SK-N-SH treated with all-trans-retinoic acid at 6 μM for 48 hours (cell line): Measurements from ENCODE around the gene C3orf70.

Source experiments
- ATAC-seq: fragments of 200-7000 bp; cut with Tn5 transposase; 3 replicates; pipeline ENCODE4 v1.9.1; 2020; ENCODE audit warnings: mild to moderate bottlenecking, moderate library complexity
- ARNTL ChIP-seq: fragments of 450-650 bp; formaldehyde crosslinking; IDR thresholded peaks from 2 replicates; pipeline ENCODE4 v1.5.0; 2020; ENCODE audit warnings: low read depth, mild to moderate bottlenecking, moderate library complexity, borderline replicate concordance
- BACH2 ChIP-seq: fragments of 250-450 bp; sonication (Bioruptor Pico); IDR thresholded peaks from 2 replicates; pipeline ENCODE4 v1.9.0; 2021; ENCODE audit warnings: mild to moderate bottlenecking, borderline replicate concordance
- CSDC2 ChIP-seq: fragments of 250-450 bp; sonication (Bioruptor Pico); IDR thresholded peaks from 2 replicates; pipeline ENCODE4 v1.5.0; 2020; ENCODE audit warnings: mild to moderate bottlenecking, moderate library complexity
- GLIS3 ChIP-seq: fragments of 250-450 bp; sonication (Bioruptor Pico); IDR thresholded peaks from 2 replicates; pipeline ENCODE4 v1.5.0; 2020; ENCODE audit warnings: mild to moderate bottlenecking, moderate library complexity
- ISL1 ChIP-seq: fragments of 250-450 bp; sonication (Bioruptor Pico); IDR thresholded peaks from 2 replicates; pipeline ENCODE4 v2.1.2; 2022; ENCODE audit warnings: mild to moderate bottlenecking, moderate library complexity
- OSR1 ChIP-seq: fragments of 250-450 bp; sonication (Bioruptor Pico); IDR thresholded peaks from 2 replicates; pipeline ENCODE4 v1.8.0; 2022; ENCODE audit warnings: moderate library complexity, mild to moderate bottlenecking, inconsistent platforms
- PPARA ChIP-seq: fragments of 250-450 bp; sonication (Bioruptor Pico); IDR thresholded peaks from 2 replicates; pipeline ENCODE4 v1.5.0; 2020; ENCODE audit warnings: mild to moderate bottlenecking, borderline replicate concordance
- RARB ChIP-seq: fragments of 250-450 bp; sonication (Bioruptor Pico); IDR thresholded peaks from 2 replicates; pipeline ENCODE4 v1.8.0; 2021; ENCODE audit warnings: mild to moderate bottlenecking, moderate library complexity
- TCF4 ChIP-seq: fragments of 250-450 bp; sonication (Bioruptor Pico); IDR thresholded peaks from 2 replicates; pipeline ENCODE4 v1.8.0; 2021; ENCODE audit warnings: mild to moderate bottlenecking, moderate library complexity, borderline replicate concordance
- TOX ChIP-seq: fragments of 250-450 bp; sonication (Bioruptor Pico); IDR thresholded peaks from 2 replicates; pipeline ENCODE4 v1.8.0; 2021; ENCODE audit warnings: mild to moderate bottlenecking, moderate library complexity, borderline replicate concordance
- ZC3H10 ChIP-seq: fragments of 250-450 bp; sonication (Bioruptor Pico); IDR thresholded peaks from 2 replicates; pipeline ENCODE4 v1.5.1; 2021; ENCODE audit warnings: mild to moderate bottlenecking, moderate library complexity
- ZFP3 ChIP-seq: fragments of 250-450 bp; sonication (Bioruptor Pico); IDR thresholded peaks from 2 replicates; pipeline ENCODE4 v1.5.0; 2020; ENCODE audit warnings: mild to moderate bottlenecking, moderate library complexity
- ZFP30 ChIP-seq: fragments of 450-650 bp; formaldehyde crosslinking; IDR thresholded peaks from 2 replicates; pipeline ENCODE4 v1.5.0; 2022; ENCODE audit warnings: mild to moderate bottlenecking, moderate library complexity
- ZNF565 ChIP-seq: fragments of 450-650 bp; formaldehyde crosslinking; conservative IDR thresholded peaks from 2 replicates; pipeline ENCODE4 v1.5.0; 2020; ENCODE audit warnings: low read depth, mild to moderate bottlenecking, moderate library complexity
- ZNF70 ChIP-seq: fragments of 450-650 bp; formaldehyde crosslinking; IDR thresholded peaks from 2 replicates; pipeline ENCODE4 v1.5.0; 2020; ENCODE audit warnings: mild to moderate bottlenecking, moderate library complexity
- TF ChIP-seq, protein P1 (sequence below): fragments of 250-450 bp; sonication (Bioruptor Pico); IDR thresholded peaks from 2 replicates; pipeline ENCODE4 v1.5.1; 2020; ENCODE audit warnings: low read depth, mild to moderate bottlenecking, moderate library complexity
- TF ChIP-seq, protein P2 (sequence below): fragments of 250-450 bp; sonication (Bioruptor Pico); IDR thresholded peaks from 2 replicates; pipeline ENCODE4 v1.8.0; 2021; ENCODE audit warnings: low read depth, mild to moderate bottlenecking, moderate library complexity, borderline replicate concordance
- TF ChIP-seq, protein P3 (sequence below): fragments of 250-450 bp; sonication (Bioruptor Pico); IDR thresholded peaks from 2 replicates; pipeline ENCODE4 v1.5.1; 2021; ENCODE audit warnings: mild to moderate bottlenecking, moderate library complexity
- TF ChIP-seq, protein P4 (sequence below): fragments of 250-450 bp; sonication (Bioruptor Pico); IDR thresholded peaks from 2 replicates; pipeline ENCODE4 v1.8.0; 2020; ENCODE audit warnings: mild to moderate bottlenecking, moderate library complexity, borderline replicate concordance
- TF ChIP-seq, protein P5 (sequence below): fragments of 250-450 bp; sonication (Bioruptor Pico); IDR thresholded peaks from 2 replicates; pipeline ENCODE4 v1.5.0; 2020; ENCODE audit warnings: mild to moderate bottlenecking, moderate library complexity

The C3orf70 gene

DNA sequence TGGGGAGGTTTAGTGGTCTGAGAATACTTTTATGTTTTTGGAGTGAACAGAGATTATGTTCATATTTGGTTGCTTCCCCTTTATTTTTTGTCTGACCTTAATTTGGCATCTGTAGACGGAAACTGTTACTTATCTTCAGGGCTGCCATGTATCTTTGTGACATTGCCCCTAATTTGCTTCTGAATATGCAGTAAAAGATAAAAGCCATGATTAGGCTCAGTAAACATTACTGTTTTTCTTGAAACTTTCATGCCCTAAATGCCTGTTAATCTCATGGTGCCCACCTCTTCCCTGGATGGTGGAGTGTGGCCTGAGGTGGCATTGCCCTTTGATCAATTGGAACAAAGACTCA lies 106.7 kb downstream of the C3orf70 start:
- no peak for ATAC-seq
- TF ChIP-seq, protein P1, sequence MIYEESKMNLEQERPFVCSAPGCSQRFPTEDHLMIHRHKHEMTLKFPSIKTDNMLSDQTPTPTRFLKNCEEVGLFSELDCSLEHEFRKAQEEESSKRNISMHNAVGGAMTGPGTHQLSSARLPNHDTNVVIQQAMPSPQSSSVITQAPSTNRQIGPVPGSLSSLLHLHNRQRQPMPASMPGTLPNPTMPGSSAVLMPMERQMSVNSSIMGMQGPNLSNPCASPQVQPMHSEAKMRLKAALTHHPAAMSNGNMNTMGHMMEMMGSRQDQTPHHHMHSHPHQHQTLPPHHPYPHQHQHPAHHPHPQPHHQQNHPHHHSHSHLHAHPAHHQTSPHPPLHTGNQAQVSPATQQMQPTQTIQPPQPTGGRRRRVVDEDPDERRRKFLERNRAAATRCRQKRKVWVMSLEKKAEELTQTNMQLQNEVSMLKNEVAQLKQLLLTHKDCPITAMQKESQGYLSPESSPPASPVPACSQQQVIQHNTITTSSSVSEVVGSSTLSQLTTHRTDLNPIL: no peak
- TF ChIP-seq TOX (CRISPR knock-in tag): no peak
- TF ChIP-seq ZFP30 (CRISPR knock-in tag): no peak
- TF ChIP-seq TCF4: no peak
- no peak for TF ChIP-seq GLIS3 (CRISPR knock-in tag)
- TF ChIP-seq ZFP3 (CRISPR knock-in tag): no peak
- TF ChIP-seq ZNF565 (CRISPR knock-in tag): no peak

DNA sequence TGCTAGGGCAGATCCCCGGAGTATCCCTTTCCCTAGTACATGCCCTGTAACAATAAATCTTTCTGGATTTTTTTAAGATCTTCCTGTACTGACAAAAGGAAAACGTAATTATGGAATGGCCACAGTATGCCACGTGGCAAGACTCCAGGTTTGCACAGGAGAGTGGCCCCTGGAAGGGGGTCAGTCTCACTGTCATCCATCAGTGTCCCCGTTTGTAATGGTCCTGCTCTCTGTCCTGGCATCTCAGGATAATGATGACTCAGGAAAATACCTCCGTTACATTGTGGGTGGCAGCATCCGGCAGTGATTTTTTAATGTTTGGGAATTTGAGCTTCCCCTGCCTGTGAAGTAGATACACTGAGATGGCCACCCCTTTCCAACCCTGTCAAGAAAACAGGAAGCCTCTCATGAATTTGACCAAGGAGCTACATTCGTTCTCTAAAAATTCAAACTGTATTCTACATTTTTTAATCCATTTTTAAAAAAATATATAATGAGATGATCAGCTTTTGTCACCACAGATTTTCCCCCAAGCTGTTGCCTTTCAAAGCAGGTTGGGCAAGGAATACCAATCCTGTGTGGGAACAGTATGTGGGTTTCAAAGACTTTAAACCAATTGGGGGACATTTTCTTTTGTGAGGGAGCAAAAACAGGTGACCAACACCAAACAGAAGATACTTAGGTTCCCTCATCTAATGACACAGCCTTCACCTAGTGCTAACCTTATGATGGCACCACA lies 110.4 kb downstream of the C3orf70 start:
- no peak for ATAC-seq
- TF ChIP-seq OSR1 (CRISPR knock-in tag): no peak
- TF ChIP-seq, protein P2, sequence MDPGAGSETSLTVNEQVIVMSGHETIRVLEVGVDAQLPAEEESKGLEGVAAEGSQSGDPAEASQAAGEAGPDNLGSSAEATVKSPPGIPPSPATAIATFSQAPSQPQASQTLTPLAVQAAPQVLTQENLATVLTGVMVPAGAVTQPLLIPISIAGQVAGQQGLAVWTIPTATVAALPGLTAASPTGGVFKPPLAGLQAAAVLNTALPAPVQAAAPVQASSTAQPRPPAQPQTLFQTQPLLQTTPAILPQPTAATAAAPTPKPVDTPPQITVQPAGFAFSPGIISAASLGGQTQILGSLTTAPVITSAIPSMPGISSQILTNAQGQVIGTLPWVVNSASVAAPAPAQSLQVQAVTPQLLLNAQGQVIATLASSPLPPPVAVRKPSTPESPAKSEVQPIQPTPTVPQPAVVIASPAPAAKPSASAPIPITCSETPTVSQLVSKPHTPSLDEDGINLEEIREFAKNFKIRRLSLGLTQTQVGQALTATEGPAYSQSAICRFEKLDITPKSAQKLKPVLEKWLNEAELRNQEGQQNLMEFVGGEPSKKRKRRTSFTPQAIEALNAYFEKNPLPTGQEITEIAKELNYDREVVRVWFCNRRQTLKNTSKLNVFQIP (CRISPR knock-in tag): no peak
- TF ChIP-seq TOX (CRISPR knock-in tag): no peak
- TF ChIP-seq TCF4: no peak
- TF ChIP-seq, protein P1: no peak
- TF ChIP-seq, protein P3, sequence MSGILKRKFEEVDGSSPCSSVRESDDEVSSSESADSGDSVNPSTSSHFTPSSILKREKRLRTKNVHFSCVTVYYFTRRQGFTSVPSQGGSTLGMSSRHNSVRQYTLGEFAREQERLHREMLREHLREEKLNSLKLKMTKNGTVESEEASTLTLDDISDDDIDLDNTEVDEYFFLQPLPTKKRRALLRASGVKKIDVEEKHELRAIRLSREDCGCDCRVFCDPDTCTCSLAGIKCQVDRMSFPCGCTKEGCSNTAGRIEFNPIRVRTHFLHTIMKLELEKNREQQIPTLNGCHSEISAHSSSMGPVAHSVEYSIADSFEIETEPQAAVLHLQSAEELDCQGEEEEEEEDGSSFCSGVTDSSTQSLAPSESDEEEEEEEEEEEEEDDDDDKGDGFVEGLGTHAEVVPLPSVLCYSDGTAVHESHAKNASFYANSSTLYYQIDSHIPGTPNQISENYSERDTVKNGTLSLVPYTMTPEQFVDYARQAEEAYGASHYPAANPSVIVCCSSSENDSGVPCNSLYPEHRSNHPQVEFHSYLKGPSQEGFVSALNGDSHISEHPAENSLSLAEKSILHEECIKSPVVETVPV: no peak
- no peak for TF ChIP-seq ISL1 (CRISPR knock-in tag)
- TF ChIP-seq PPARA (CRISPR knock-in tag): no peak
- TF ChIP-seq CSDC2 (CRISPR knock-in tag): no peak
- TF ChIP-seq, protein P4, sequence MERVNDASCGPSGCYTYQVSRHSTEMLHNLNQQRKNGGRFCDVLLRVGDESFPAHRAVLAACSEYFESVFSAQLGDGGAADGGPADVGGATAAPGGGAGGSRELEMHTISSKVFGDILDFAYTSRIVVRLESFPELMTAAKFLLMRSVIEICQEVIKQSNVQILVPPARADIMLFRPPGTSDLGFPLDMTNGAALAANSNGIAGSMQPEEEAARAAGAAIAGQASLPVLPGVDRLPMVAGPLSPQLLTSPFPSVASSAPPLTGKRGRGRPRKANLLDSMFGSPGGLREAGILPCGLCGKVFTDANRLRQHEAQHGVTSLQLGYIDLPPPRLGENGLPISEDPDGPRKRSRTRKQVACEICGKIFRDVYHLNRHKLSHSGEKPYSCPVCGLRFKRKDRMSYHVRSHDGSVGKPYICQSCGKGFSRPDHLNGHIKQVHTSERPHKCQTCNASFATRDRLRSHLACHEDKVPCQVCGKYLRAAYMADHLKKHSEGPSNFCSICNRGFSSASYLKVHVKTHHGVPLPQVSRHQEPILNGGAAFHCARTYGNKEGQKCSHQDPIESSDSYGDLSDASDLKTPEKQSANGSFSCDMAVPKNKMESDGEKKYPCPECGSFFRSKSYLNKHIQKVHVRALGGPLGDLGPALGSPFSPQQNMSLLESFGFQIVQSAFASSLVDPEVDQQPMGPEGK (CRISPR knock-in tag): no peak
- TF ChIP-seq ARNTL (CRISPR knock-in tag): no peak
- no peak for TF ChIP-seq ZFP30 (CRISPR knock-in tag)
- TF ChIP-seq ZNF565 (CRISPR knock-in tag): no peak
- TF ChIP-seq ZNF70: no peak
- TF ChIP-seq GLIS3 (CRISPR knock-in tag): no peak
- TF ChIP-seq, protein P5, sequence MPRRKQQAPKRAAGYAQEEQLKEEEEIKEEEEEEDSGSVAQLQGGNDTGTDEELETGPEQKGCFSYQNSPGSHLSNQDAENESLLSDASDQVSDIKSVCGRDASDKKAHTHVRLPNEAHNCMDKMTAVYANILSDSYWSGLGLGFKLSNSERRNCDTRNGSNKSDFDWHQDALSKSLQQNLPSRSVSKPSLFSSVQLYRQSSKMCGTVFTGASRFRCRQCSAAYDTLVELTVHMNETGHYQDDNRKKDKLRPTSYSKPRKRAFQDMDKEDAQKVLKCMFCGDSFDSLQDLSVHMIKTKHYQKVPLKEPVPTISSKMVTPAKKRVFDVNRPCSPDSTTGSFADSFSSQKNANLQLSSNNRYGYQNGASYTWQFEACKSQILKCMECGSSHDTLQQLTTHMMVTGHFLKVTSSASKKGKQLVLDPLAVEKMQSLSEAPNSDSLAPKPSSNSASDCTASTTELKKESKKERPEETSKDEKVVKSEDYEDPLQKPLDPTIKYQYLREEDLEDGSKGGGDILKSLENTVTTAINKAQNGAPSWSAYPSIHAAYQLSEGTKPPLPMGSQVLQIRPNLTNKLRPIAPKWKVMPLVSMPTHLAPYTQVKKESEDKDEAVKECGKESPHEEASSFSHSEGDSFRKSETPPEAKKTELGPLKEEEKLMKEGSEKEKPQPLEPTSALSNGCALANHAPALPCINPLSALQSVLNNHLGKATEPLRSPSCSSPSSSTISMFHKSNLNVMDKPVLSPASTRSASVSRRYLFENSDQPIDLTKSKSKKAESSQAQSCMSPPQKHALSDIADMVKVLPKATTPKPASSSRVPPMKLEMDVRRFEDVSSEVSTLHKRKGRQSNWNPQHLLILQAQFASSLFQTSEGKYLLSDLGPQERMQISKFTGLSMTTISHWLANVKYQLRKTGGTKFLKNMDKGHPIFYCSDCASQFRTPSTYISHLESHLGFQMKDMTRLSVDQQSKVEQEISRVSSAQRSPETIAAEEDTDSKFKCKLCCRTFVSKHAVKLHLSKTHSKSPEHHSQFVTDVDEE: no peak
- no peak for TF ChIP-seq ZFP3 (CRISPR knock-in tag)
- no peak for TF ChIP-seq ZC3H10 (CRISPR knock-in tag)
- TF ChIP-seq BACH2 (CRISPR knock-in tag): no peak

DNA sequence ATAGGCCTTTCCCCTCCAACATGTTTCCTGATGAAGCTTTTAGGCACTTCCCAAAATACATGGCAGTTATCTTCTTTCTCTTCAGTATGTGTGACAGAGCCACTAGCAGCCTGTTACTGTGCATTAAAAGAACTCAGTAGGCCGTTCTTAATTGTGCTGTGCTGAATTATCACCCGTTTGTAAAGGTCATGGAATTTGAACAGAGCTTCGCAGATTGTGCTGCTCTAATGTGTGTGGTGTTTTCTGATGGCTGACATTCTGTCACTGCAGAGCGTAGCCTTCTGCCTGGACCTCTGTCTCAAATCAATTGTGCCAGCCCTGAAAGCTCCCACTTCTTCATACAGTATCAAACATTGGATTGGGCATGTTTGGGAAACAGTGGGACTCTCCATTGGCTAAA lies 111.3 kb downstream of the C3orf70 start:
- no peak for ATAC-seq
- TF ChIP-seq, protein P2 (CRISPR knock-in tag): no peak
- TF ChIP-seq, protein P1: no peak
- TF ChIP-seq, protein P4 (CRISPR knock-in tag): no peak
- TF ChIP-seq ZC3H10 (CRISPR knock-in tag) (no peak), GLIS3 (CRISPR knock-in tag) (no peak), ZFP30 (CRISPR knock-in tag) (no peak), OSR1 (CRISPR knock-in tag) (no peak), RARB (CRISPR knock-in tag) (no peak), ZFP3 (CRISPR knock-in tag) (no peak), CSDC2 (CRISPR knock-in tag) (no peak), BACH2 (CRISPR knock-in tag) (no peak)
